Endodermal cell (in vitro differentiated cells): Measurements from ENCODE around the gene SPACDR. TPM values are rescaled to one million over a fixed set of nuclear protein-coding genes. Genes with fewer than 3 reads are reported as not detected.

ENCODE experiments used
- DNase-seq: peaks from one replicate; pipeline ENCODE4 v3.0.0-alpha.2; 2017
- H3K27ac ChIP-seq: 2 replicates; pipeline ENCODE4 v1.5.1; 2013; ENCODE audit warnings: mild to moderate bottlenecking, low read depth, low read length, moderate library complexity
- H3K27me3 ChIP-seq: 2 replicates; pipeline ENCODE4 v1.6.1; 2013; ENCODE audit warnings: mild to moderate bottlenecking, low read length, moderate library complexity; ENCODE audit not compliant: insufficient read depth, control insufficient read depth, poor library complexity, severe bottlenecking
- H3K36me3 ChIP-seq: 2 replicates; pipeline ENCODE4 v1.7.0; 2013; ENCODE audit warnings: mild to moderate bottlenecking, low read length, moderate library complexity; ENCODE audit not compliant: control insufficient read depth, insufficient read depth
- H3K4me1 ChIP-seq: one replicate; pipeline ENCODE4 v1.7.0; 2013; ENCODE audit warnings: low read length; ENCODE audit not compliant: control insufficient read depth, insufficient read depth
- H3K4me3 ChIP-seq: 2 replicates; pipeline ENCODE4 v1.5.1; 2013; ENCODE audit warnings: mild to moderate bottlenecking, low read length, moderate library complexity
- H3K9ac ChIP-seq: 2 replicates; pipeline ENCODE4 v1.6.1; 2013; ENCODE audit warnings: mild to moderate bottlenecking, low read length, moderate library complexity; ENCODE audit not compliant: poor library complexity, severe bottlenecking; ENCODE audit errors: extremely low read depth
- H3K9me3 ChIP-seq: 2 replicates; pipeline ENCODE4 v1.6.1; 2013; ENCODE audit warnings: mild to moderate bottlenecking, low read length, moderate library complexity; ENCODE audit not compliant: control insufficient read depth
- H3K27ac Mint-ChIP-seq: 2 replicates; pipeline ENCODE4 v1.8.0; 2020; ENCODE audit warnings: mixed read lengths
- H3K27me3 Mint-ChIP-seq: 2 replicates; pipeline ENCODE4 v1.8.0; 2021; ENCODE audit warnings: mild to moderate bottlenecking, mixed read lengths; ENCODE audit not compliant: insufficient read depth
- H3K36me3 Mint-ChIP-seq: 2 replicates; pipeline ENCODE4 v1.8.0; 2020; ENCODE audit warnings: low read depth, mixed read lengths
- H3K4me1 Mint-ChIP-seq: 2 replicates; pipeline ENCODE4 v1.8.0; 2020; ENCODE audit warnings: mixed read lengths
- H3K4me3 Mint-ChIP-seq: 2 replicates; pipeline ENCODE4 v1.8.0; 2020; ENCODE audit warnings: mild to moderate bottlenecking, moderate library complexity, mixed read lengths
- H3K9me3 Mint-ChIP-seq: 2 replicates; pipeline ENCODE4 v1.8.0; 2020; ENCODE audit warnings: mild to moderate bottlenecking, mixed read lengths
- CTCF ChIP-seq: fragments of 200-600 bp; sonication (generic); conservative IDR thresholded peaks from 2 replicates; pipeline ENCODE4 v1.5.0; 2021; ENCODE audit warnings: antibody characterized with exemption, mild to moderate bottlenecking
- WGBS, 2 experiments: methylation state at CpG; one replicate each; pipeline versions ENCODE4 v1.1.5 to v1.1.7; 2013; ENCODE audit warnings: missing lambda C conversion rate in 2 of 2, mixed read lengths in 1 of 2; ENCODE audit not compliant: insufficient coverage in 1 of 2, insufficient read length in 1 of 2; 5-methylcytosine and 5-hydroxymethylcytosine counted together
- total RNA-seq, 2 donors: library from RNA; stranded (reverse); fragmentation: NEBNext Ultra II Directional in 1 of 2; extraction: Animal tissue kit (Norgen Biotek cat#: 25700) in 1 of 2; gene quantifications; 2 replicates in 1 of 2; 3 replicates in 1 of 2; pipeline ENCODE4 v1.2.1, GENCODE V29; 2021

Gene SPACDR
- total RNA-seq, 2 donors from 2014 or later: 1.3 to 1.5 TPM

GRCh38 chr7:100431286-100431735 lies 32.7 kb downstream of the SPACDR start:
- peaks cover 42% of the 10 kb centered on the region for H3K36me3 ChIP-seq
- H3K4me1 ChIP-seq: peaks cover 24% of the 10 kb centered on the region
- TF ChIP-seq CTCF: no peak
- DNase-seq: peak; percentile 49
- H3K27me3 ChIP-seq: no peaks in the 10 kb centered on the region
- Mint-ChIP-seq H3K27ac (peak overlapping the region; percentile 93), H3K4me1 (peaks cover 43% of the 10 kb centered on the region), H3K4me3 (peak overlapping the region; percentile 89), H3K27me3 (peaks cover 12% of the 10 kb centered on the region), H3K9me3 (peaks cover 7% of the 10 kb centered on the region), H3K36me3 (peaks cover 38% of the 10 kb centered on the region)
- no peaks in the 10 kb centered on the region for H3K9me3 ChIP-seq
- peak overlapping the region; percentile 97 for H3K4me3 ChIP-seq
- H3K27ac ChIP-seq: peak overlapping the region; percentile 4
- 93 to 96% methylated on average over 13 to 23 of the region's 23 CpGs for WGBS, 2 experiments
- peak overlapping the region; percentile 94 for H3K9ac ChIP-seq

GRCh38 chr7:100430493-100431285 lies 33.4 kb downstream of the SPACDR start:
- H3K4me3 ChIP-seq: peak overlapping the region; percentile 97
- peak overlapping the region; percentile 94 for H3K9ac ChIP-seq
- H3K4me3 Mint-ChIP-seq: peak overlapping the region; percentile 89
- peaks cover 43% of the 10 kb centered on the region for H3K4me1 Mint-ChIP-seq
- DNase-seq: peak; percentile 58
- H3K27ac Mint-ChIP-seq: peak overlapping the region; percentile 91
- H3K4me1 ChIP-seq: peaks cover 24% of the 10 kb centered on the region
- peak overlapping the region; percentile 100 for H3K27ac ChIP-seq
- peaks cover 38% of the 10 kb centered on the region for H3K36me3 Mint-ChIP-seq
- H3K27me3 ChIP-seq: no peaks in the 10 kb centered on the region
- peaks cover 7% of the 10 kb centered on the region for H3K9me3 Mint-ChIP-seq
- 51 to 61% methylated on average over 9 to 31 of the region's 31 CpGs for WGBS, 2 experiments
- H3K9me3 ChIP-seq: no peaks in the 10 kb centered on the region
- H3K36me3 ChIP-seq: peaks cover 42% of the 10 kb centered on the region
- H3K27me3 Mint-ChIP-seq: peaks cover 16% of the 10 kb centered on the region
- TF ChIP-seq CTCF: no peak

GRCh38 chr7:100429637-100430492 lies 34.2 kb downstream of the SPACDR start, which contains the start of gene MEPCE:
TSS of gene MEPCE (plus strand) at chr7:100429831. CDS start at chr7:100430019, 188 bp downstream.
- Histone ChIP-seq H3K9me3 (no peaks in the 10 kb centered on the region), H3K27ac (peak within 1 kb of the TSS; percentile 100), H3K4me1 (peaks cover 24% of the 10 kb centered on the region), H3K36me3 (peaks cover 41% of the 10 kb centered on the region), H3K4me3 (peak within 1 kb of the TSS; percentile 97), H3K27me3 (no peaks in the 10 kb centered on the region), H3K9ac (peak within 1 kb of the TSS; percentile 94)
- Mint-ChIP-seq H3K4me3 (peak within 1 kb of the TSS; percentile 89), H3K27ac (peak within 1 kb of the TSS; percentile 100), H3K27me3 (peaks cover 16% of the 10 kb centered on the region), H3K36me3 (peaks cover 36% of the 10 kb centered on the region), H3K9me3 (peaks cover 7% of the 10 kb centered on the region), H3K4me1 (peaks cover 38% of the 10 kb centered on the region)
- WGBS, 2 experiments: 0% methylated on average over 47 to 93 of the region's 95 CpGs
- TF ChIP-seq CTCF: no peak
- DNase-seq: peak; percentile 97
